Nephron progenitor cell (in vitro differentiated cells): ENCODE measurements around the gene BMPER.

Source experiments
- DNase-seq: peaks from one replicate; pipeline ENCODE4 v3.0.0; 2021
- H3K27ac Mint-ChIP-seq: 2 replicates; pipeline ENCODE4 v1.8.0; 2021; ENCODE audit warnings: mild to moderate bottlenecking, moderate library complexity, mixed read lengths
- H3K27me3 Mint-ChIP-seq: 2 replicates; pipeline ENCODE4 v1.8.0; 2021; ENCODE audit warnings: mild to moderate bottlenecking, low read depth, mixed read lengths; ENCODE audit not compliant: poor library complexity
- H3K36me3 Mint-ChIP-seq: 2 replicates; pipeline ENCODE4 v1.8.0; 2021; ENCODE audit warnings: low read depth, mixed read lengths
- H3K4me1 Mint-ChIP-seq: 2 replicates; pipeline ENCODE4 v1.8.0; 2021; ENCODE audit warnings: mixed read lengths
- H3K4me3 Mint-ChIP-seq: 2 replicates; pipeline ENCODE4 v1.8.0; 2021; ENCODE audit warnings: mild to moderate bottlenecking, moderate library complexity, mixed read lengths
- H3K9me3 Mint-ChIP-seq: 2 replicates; pipeline ENCODE4 v1.8.0; 2021; ENCODE audit warnings: mild to moderate bottlenecking, moderate library complexity, mixed read lengths
- TF ChIP-seq, protein P1 (sequence below): fragments of 200-600 bp; sonication (generic); IDR thresholded peaks from 2 replicates; pipeline ENCODE4 v1.5.0; 2021; ENCODE audit warnings: antibody characterized with exemption

Gene BMPER

DNA sequence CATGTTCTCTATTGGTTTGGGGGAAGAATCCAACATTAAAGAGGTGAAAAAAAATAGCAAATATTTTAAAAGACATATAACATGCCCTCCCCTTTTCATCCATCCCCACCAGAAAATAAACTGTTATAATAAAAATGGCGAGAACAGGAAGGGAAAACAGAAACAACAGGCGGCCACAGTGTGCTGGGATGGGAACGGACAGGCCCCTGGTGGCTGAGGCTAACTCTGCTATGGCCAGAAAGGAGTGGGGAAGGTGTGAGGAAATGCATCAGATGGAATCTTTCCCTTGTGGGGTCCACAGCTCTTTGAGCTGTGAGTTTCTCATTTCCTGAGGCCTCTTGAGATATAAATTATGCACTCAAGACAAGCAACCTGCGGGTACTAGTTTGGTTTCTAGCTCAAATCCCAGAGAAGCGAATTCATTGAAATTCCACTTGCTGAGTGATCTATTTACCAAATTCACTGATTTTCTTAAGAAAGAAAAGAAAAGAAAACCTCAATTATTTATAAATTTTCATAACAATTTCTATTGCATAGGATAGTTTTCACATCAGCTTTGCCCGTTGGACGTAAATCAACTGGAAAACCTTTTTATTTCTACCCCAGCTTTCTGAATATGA, 139.5 kb downstream of the BMPER start:
- H3K36me3 Mint-ChIP-seq, result no peaks in the 10 kb centered on the region
- peaks cover 5% of the 10 kb centered on the region for H3K27me3 Mint-ChIP-seq
- H3K4me1 Mint-ChIP-seq, result peaks cover 12% of the 10 kb centered on the region
- no peak overlapping the region for H3K27ac Mint-ChIP-seq
- no peaks in the 10 kb centered on the region for H3K9me3 Mint-ChIP-seq
- no peak for DNase-seq
- no peak overlapping the region for H3K4me3 Mint-ChIP-seq
- TF ChIP-seq, protein P1, sequence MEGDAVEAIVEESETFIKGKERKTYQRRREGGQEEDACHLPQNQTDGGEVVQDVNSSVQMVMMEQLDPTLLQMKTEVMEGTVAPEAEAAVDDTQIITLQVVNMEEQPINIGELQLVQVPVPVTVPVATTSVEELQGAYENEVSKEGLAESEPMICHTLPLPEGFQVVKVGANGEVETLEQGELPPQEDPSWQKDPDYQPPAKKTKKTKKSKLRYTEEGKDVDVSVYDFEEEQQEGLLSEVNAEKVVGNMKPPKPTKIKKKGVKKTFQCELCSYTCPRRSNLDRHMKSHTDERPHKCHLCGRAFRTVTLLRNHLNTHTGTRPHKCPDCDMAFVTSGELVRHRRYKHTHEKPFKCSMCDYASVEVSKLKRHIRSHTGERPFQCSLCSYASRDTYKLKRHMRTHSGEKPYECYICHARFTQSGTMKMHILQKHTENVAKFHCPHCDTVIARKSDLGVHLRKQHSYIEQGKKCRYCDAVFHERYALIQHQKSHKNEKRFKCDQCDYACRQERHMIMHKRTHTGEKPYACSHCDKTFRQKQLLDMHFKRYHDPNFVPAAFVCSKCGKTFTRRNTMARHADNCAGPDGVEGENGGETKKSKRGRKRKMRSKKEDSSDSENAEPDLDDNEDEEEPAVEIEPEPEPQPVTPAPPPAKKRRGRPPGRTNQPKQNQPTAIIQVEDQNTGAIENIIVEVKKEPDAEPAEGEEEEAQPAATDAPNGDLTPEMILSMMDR, result no peak

DNA sequence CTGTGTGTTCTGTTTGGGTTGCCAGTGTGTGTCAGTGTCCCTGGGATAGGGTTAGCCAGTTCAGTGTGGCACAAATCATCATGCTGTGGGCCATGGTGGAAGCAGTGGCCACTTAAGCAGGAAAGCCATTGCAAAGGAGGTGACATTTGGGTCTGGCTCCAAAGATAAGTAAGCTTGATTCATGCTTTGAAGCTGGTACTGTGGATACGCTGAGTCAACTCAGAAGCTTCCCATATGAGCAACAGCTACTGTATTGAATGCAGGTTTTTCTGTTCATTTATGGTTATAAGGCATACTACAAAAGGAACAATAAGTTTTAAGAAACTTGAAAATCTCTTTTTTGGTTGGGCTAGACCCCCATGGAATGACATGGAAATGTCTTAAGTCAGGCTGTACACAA, 143.1 kb downstream of the BMPER start:
- no peak for DNase-seq
- TF ChIP-seq, protein P1, result no peak
- Mint-ChIP-seq H3K27me3 (no peaks in the 10 kb centered on the region), H3K4me3 (no peak overlapping the region), H3K9me3 (no peaks in the 10 kb centered on the region), H3K4me1 (peaks cover 8% of the 10 kb centered on the region), H3K36me3 (no peaks in the 10 kb centered on the region), H3K27ac (no peak overlapping the region)

DNA sequence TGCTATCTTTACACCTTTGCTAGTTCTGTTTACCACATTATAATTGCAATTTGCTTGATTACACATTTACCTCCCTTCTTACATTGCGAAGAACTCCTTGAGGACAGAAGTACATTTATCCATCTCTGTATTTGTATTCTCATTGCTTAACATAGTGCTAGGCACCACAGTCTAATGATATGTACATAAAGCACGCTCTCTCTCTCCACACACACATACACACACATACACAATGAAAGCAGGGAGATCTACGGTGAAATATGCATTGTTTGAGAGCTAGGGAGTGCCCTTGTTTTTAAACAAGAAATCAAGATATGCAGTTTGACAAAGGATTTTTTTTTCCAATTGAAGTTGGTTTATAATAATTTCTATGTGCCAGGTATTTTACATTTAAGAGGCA, 148.7 kb downstream of the BMPER start:
- TF ChIP-seq, protein P1, result no peak
- no peak overlapping the region for H3K4me3 Mint-ChIP-seq
- H3K36me3 Mint-ChIP-seq, result peaks cover 5% of the 10 kb centered on the region
- H3K27ac Mint-ChIP-seq, result no peak overlapping the region
- DNase-seq, result no peak
- H3K9me3 Mint-ChIP-seq, result no peaks in the 10 kb centered on the region
- peaks cover 8% of the 10 kb centered on the region for H3K4me1 Mint-ChIP-seq
- no peaks in the 10 kb centered on the region for H3K27me3 Mint-ChIP-seq

DNA sequence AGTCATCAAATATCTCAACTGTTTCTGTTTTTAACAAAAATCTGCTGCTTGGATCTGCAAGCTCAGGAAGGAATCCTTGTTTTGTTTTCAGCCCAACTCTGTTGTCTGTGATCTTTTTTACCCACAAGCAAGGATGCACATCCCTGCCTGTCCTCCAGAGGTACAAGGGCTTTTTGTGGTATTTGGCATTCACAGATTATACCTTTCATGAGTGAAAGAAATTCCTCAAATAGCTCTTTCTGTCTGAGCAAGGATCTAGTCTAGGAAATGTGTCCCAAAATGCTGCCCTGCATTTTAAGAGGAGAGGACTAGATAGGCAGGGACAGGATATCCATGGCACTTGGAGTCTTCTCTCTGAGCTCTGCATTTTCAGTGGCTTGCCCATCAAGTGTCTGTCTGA, 151.8 kb downstream of the BMPER start:
- no peak overlapping the region for H3K4me3 Mint-ChIP-seq

DNA sequence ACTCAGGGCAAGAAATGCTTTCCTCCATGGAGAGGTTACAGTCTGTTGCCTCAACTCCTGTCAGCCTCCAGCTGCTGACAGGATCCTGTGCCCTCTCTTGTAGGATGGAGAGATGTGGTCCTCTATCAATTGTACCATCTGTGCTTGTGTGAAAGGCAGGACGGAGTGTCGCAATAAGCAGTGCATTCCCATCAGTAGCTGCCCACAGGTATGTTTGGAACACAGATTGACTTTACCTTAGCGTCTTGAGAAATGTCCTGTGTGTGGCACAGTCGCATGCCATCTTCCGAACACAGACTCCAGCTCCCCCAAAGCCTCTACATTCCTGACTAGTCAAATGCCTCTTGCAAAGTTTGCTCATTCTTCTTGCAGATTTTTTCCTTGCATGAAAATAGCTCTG, 152.6 kb downstream of the BMPER start:
- peaks cover 20% of the 10 kb centered on the region for H3K4me1 Mint-ChIP-seq

More for the DNA sequence above, 151.8 kb downstream of the BMPER start:
- no peaks in the 10 kb centered on the region for H3K9me3 Mint-ChIP-seq
- H3K4me1 Mint-ChIP-seq, result peaks cover 20% of the 10 kb centered on the region
- no peak overlapping the region for H3K27ac Mint-ChIP-seq
- no peak for DNase-seq
- peaks cover 5% of the 10 kb centered on the region for H3K36me3 Mint-ChIP-seq
- TF ChIP-seq, protein P1, result no peak
- H3K27me3 Mint-ChIP-seq, result no peaks in the 10 kb centered on the region

DNA sequence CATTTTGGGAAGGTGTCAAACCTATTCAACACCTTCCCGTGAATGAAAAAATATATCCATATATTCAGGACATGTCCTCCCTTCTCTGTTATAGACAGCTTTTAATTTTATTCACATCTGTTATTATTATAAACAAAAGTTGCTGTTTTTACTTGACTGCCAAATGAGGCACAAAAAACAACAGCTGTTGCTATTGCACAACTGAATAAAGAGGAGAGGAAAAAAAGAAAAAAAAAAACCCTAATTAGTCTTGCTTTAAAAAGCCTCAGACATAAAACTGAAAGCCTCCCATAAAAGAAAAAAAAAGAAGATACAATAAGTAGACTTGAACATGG, 153.4 kb downstream of the BMPER start:
- H3K36me3 Mint-ChIP-seq, result peaks cover 5% of the 10 kb centered on the region
- peaks cover 20% of the 10 kb centered on the region for H3K4me1 Mint-ChIP-seq
- H3K9me3 Mint-ChIP-seq, result no peaks in the 10 kb centered on the region
- TF ChIP-seq, protein P1, result no peak
- DNase-seq, result no peak
- no peak overlapping the region for H3K27ac Mint-ChIP-seq
- no peak overlapping the region for H3K4me3 Mint-ChIP-seq
- no peaks in the 10 kb centered on the region for H3K27me3 Mint-ChIP-seq

More for the DNA sequence above, 152.6 kb downstream of the BMPER start:
- Mint-ChIP-seq H3K9me3 (no peaks in the 10 kb centered on the region), H3K27me3 (no peaks in the 10 kb centered on the region), H3K4me3 (no peak overlapping the region), H3K27ac (no peak overlapping the region), H3K36me3 (peaks cover 5% of the 10 kb centered on the region)
- no peak for DNase-seq
- TF ChIP-seq, protein P1, result no peak
